C4-2B (cell line): ENCODE results near the gene XPR1.

ENCODE experiments used
- CTCF ChIP-seq: fragments of 450-650 bp; conservative IDR thresholded peaks from 2 replicates; pipeline ENCODE4 v1.5.1; 2017; ENCODE audit warnings: mild to moderate bottlenecking
- ZFX ChIP-seq: fragments of 450-650 bp; IDR thresholded peaks from 2 replicates; pipeline ENCODE4 v1.6.1; 2017

- TF ChIP-seq CTCF: no peak
- no peak for TF ChIP-seq ZFX
Measured at GRCh38 chr1:180814258-180814657, 182.4 kb downstream of the XPR1 start.
